Testis (tissue), 2 donors: Measurements from ENCODE around the gene KLHL26.

ENCODE experiments used
- POLR2A ChIP-seq: fragments of 450-650 bp; IDR thresholded peaks from one replicate; pipeline ENCODE4 v1.6.1; 2017; ENCODE audit warnings: antibody characterized with exemption, mild to moderate bottlenecking, moderate library complexity
- TF ChIP-seq, protein P1 (sequence below), 3 experiments: fragments of 450-650 bp in 2 of 3; fragments of 200-600 bp in 1 of 3; sonication (generic) in 1 of 3; IDR thresholded peaks; one replicate each; pipeline ENCODE4 v1.5.1; 2016 to 2019; ENCODE audit warnings: antibody characterized with exemption in 3 of 3, mild to moderate bottlenecking in 2 of 3, moderate library complexity in 1 of 3

DNA sequence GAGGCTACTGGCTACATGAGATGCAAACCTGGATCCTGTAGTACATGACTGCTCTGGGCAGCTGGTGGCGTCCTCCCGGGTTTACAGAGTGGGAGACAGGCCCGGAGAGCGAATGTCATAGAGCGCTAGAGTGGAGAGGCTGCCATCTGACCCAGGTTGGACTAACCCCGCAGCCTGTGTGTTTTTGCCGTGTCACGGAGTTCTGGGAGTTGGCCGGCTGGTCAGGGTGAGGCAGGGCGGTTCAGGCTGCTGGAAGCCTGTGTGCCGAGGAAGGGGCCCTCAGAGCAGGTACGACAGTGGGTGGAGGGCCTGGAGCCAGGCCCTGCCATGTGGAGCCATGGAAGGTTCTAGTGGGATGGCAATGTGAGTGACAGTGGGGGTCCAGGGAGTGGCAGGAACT, 59.2 kb downstream of the KLHL26 start:
- TF ChIP-seq, protein P1, sequence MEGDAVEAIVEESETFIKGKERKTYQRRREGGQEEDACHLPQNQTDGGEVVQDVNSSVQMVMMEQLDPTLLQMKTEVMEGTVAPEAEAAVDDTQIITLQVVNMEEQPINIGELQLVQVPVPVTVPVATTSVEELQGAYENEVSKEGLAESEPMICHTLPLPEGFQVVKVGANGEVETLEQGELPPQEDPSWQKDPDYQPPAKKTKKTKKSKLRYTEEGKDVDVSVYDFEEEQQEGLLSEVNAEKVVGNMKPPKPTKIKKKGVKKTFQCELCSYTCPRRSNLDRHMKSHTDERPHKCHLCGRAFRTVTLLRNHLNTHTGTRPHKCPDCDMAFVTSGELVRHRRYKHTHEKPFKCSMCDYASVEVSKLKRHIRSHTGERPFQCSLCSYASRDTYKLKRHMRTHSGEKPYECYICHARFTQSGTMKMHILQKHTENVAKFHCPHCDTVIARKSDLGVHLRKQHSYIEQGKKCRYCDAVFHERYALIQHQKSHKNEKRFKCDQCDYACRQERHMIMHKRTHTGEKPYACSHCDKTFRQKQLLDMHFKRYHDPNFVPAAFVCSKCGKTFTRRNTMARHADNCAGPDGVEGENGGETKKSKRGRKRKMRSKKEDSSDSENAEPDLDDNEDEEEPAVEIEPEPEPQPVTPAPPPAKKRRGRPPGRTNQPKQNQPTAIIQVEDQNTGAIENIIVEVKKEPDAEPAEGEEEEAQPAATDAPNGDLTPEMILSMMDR (IDR thresholded peaks at IDR 0.05), result no peak
- no peak for TF ChIP-seq POLR2A
